AG04450 (cell line): ENCODE measurements around the gene REG1A. TPM values are rescaled to one million over a fixed set of nuclear protein-coding genes. Genes with fewer than 3 reads are reported as not detected.

Experiments
- CTCF ChIA-PET: fragments of 300-600, 350-600 bp; formaldehyde crosslinking; extraction: SDS; loops from one replicate; lab custom pipeline; 2022; ENCODE audit warnings: antibody characterized with exemption, inconsistent platforms; lab: Charles Lee
- POLR2A ChIA-PET: fragments of 350-600 bp; formaldehyde crosslinking; extraction: SDS; loops from one replicate; lab custom pipeline; 2021; ENCODE audit warnings: antibody characterized with exemption, inconsistent platforms; lab: Yijun Ruan, JAX
- DNase-seq: peaks from one replicate; pipeline ENCODE4 v3.0.0-alpha.2; 2011; ENCODE audit warnings: low read depth, low spot score
- H3K27ac ChIP-seq: one replicate; pipeline ENCODE4 v1.5.1; 2012; ENCODE audit warnings: low read depth, low read length, control low read depth
- H3K27me3 ChIP-seq: one replicate; pipeline ENCODE4 v1.6.0; 2012; ENCODE audit warnings: low read length; ENCODE audit not compliant: control insufficient read depth, insufficient read depth
- H3K4me3 ChIP-seq: 2 replicates; pipeline ENCODE4 v1.5.1; 2011; ENCODE audit warnings: mild to moderate bottlenecking, low read depth, low read length, control low read depth
- H3K9me3 ChIP-seq: 2 replicates; pipeline ENCODE4 v1.5.1; 2012; ENCODE audit warnings: low read length; ENCODE audit not compliant: control insufficient read depth, insufficient read depth
- polyA plus RNA-seq: library from polyadenylated mRNA; depleted of rRNA; stranded (reverse); fragments of >200 nt; gene quantifications from 2 replicates; pipeline ENCODE4 v1.2.3, GENCODE V29; 2011
- TF ChIP-seq, protein P1 (sequence below): IDR thresholded peaks from 2 replicates; pipeline ENCODE4 v1.5.1; 2011; ENCODE audit warnings: low read depth, low read length, control low read depth, inconsistent platforms

Gene REG1A
- polyA plus RNA-seq, 1 experiment = not detected

DNA sequence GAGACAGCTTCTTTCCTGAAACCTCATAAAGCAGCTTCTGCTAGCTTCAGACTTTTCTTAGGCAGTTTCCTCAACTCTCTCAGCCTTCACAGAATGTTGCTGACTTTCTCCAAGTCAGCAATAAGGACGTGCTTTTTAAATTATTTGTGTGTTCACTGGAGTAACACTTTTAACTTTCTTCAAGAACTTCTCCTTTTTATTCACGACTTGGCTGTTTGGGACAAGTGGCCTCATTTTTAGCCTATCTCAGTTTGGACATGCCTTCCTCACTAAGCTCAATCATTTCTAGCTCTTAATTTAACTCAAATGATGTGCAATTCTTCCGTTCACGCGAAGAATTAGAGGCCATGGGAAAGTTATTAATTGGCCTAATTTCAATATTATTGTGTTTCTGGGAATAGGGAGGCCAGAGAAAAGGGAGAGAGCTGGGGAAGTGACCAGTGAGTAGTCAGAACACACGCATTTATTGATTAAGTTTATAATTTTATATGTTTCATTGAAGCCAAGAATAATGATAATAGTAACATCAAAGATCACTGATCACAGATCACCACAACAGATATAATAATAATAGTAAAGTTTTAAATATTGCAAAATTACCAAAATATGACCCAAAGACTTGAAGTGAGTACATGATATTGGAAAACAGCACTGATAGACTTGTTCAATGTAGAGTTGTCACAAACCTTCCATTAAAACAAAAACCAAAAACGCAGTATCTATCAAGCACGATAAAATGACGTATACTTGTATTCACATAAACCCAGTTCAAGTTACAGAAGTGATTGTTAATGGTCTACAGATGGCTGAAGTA lies 4.8 kb downstream of the REG1A start:
- CTCF ChIA-PET = no interaction called here
- Histone ChIP-seq H3K27ac (no peak overlapping the region), H3K9me3 (peaks cover 12% of the 10 kb centered on the region), H3K27me3 (no peaks in the 10 kb centered on the region), H3K4me3 (no peak overlapping the region)
- DNase-seq = no peak
- POLR2A ChIA-PET = no interaction called here
- TF ChIP-seq, protein P1, sequence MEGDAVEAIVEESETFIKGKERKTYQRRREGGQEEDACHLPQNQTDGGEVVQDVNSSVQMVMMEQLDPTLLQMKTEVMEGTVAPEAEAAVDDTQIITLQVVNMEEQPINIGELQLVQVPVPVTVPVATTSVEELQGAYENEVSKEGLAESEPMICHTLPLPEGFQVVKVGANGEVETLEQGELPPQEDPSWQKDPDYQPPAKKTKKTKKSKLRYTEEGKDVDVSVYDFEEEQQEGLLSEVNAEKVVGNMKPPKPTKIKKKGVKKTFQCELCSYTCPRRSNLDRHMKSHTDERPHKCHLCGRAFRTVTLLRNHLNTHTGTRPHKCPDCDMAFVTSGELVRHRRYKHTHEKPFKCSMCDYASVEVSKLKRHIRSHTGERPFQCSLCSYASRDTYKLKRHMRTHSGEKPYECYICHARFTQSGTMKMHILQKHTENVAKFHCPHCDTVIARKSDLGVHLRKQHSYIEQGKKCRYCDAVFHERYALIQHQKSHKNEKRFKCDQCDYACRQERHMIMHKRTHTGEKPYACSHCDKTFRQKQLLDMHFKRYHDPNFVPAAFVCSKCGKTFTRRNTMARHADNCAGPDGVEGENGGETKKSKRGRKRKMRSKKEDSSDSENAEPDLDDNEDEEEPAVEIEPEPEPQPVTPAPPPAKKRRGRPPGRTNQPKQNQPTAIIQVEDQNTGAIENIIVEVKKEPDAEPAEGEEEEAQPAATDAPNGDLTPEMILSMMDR = no peak

DNA sequence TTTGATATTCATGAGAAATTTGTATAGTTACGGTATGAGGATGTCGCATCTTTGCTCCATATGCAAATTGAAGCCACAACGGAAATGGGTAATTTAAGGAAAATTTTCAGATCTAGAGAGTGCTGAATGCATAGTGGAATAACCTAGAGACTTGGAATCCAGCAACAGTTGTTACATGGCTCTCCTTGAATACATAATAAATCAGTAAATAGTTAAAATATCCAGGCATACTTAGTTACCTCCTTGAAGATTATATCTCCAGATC lies 5.4 kb downstream of the REG1A start:
- Histone ChIP-seq H3K9me3 (peaks cover 12% of the 10 kb centered on the region), H3K27me3 (no peaks in the 10 kb centered on the region), H3K27ac (no peak overlapping the region), H3K4me3 (no peak overlapping the region)
- ChIA-PET CTCF (no interaction called here), POLR2A (no interaction called here)
- DNase-seq = no peak
- TF ChIP-seq, protein P1 = no peak

DNA sequence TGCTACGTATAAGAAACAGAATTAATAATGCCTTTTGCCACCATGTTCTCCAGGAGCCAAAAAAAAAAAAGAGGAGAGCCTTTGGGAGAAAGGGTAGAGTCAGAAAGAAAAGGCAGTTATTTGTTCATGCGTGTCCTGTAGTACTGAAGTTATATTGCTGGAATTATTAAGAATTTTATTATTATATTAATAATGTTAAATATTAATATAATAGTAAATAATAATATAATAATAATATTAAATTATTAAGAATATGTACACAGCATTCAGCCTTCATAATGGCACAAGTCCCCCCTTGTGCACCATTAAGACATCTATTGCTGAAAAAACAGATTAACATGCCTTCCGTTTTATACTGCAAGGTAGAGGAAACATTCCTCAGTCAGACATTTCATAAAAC lies 8.1 kb downstream of the REG1A start:
- no peak overlapping the region for H3K4me3 ChIP-seq
- CTCF ChIA-PET = no interaction called here
- peaks cover 8% of the 10 kb centered on the region; the same call in 1 of the 2 replicates for H3K9me3 ChIP-seq
- no peak for DNase-seq
- POLR2A ChIA-PET = no interaction called here
- TF ChIP-seq, protein P1 = no peak
- no peak overlapping the region for H3K27ac ChIP-seq
- H3K27me3 ChIP-seq = no peaks in the 10 kb centered on the region

DNA sequence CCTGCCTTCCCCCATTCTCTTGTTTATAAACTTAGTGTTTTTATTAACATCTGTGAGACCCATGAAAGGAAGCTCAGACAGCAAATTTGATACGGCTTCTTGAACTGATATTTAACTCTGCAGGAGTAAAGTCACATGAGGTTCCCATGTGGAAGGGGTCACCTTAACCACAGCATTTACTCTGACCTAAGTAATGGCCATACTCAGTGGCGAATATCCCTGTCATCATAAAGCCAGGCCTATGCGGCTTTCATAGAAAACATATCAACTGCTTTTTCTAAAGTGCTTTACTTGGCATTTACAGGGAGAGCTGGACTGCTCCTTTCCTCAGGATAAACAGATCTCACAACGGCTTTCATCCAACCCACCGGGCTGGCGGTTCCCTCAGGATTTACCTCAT lies 9.0 kb downstream of the REG1A start:
- H3K9me3 ChIP-seq = peaks cover 14% of the 10 kb centered on the region; the same call in 1 of the 2 replicates
- no peak for DNase-seq
- no peak overlapping the region for H3K27ac ChIP-seq
- H3K4me3 ChIP-seq = no peak overlapping the region
- POLR2A ChIA-PET = no interaction called here
- TF ChIP-seq, protein P1 = no peak
- H3K27me3 ChIP-seq = no peaks in the 10 kb centered on the region
- CTCF ChIA-PET = no interaction called here

DNA sequence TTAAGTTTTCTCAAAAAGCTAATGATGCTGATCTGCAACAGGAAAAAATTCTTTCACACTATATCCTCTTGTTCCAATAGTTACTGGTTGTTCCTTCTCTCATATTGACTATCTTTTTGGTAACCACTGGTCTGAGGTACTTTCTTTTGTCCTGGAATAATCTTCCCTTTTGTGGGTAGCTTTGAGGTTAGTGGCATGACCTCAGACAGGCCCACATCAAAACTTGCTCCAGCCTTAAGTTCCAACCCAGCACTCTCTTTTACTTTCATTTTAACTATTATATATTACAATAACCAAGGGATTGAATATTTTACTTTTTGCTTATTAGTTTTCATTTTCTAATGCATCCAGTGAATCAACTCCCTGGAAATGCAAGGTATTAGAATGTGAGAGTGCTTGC lies 9.5 kb downstream of the REG1A start:
- no peak overlapping the region for H3K27ac ChIP-seq
- H3K27me3 ChIP-seq = no peaks in the 10 kb centered on the region
- DNase-seq = no peak
- POLR2A ChIA-PET = no interaction called here
- no peak overlapping the region for H3K4me3 ChIP-seq
- peaks cover 14% of the 10 kb centered on the region; the same call in 1 of the 2 replicates for H3K9me3 ChIP-seq
- TF ChIP-seq, protein P1 = no peak
- CTCF ChIA-PET = no interaction called here
